SK-N-SH (cell line): ENCODE data around the gene PLIN4.

Source experiments
- EP300 ChIP-seq, 2 experiments: IDR thresholded peaks; 2 replicates each; pipeline versions ENCODE4 v1.4.0 to v1.6.1; 2012; ENCODE audit warnings: borderline replicate concordance in 1 of 2, low read depth in 1 of 2, low read length in 1 of 2
- JUND ChIP-seq: IDR thresholded peaks from 2 replicates; pipeline ENCODE4 v1.4.0; 2012
- MXI1 ChIP-seq: IDR thresholded peaks from 2 replicates; pipeline ENCODE4 v1.6.1; 2012; ENCODE audit warnings: mild to moderate bottlenecking, low read depth, low read length, improper control_type of control experiment
- NFIC ChIP-seq: IDR thresholded peaks from 2 replicates; pipeline ENCODE4 v1.4.0; 2012; ENCODE audit warnings: borderline replicate concordance
- POLR2AphosphoS5 ChIP-seq: IDR thresholded peaks from 2 replicates; pipeline ENCODE4 v1.6.1; 2012; ENCODE audit warnings: low read depth, low read length
- RAD21 ChIP-seq: IDR thresholded peaks from 2 replicates; pipeline ENCODE4 v1.6.1; 2012; ENCODE audit warnings: mild to moderate bottlenecking, low read length
- SIN3A ChIP-seq: IDR thresholded peaks from 2 replicates; pipeline ENCODE4 v1.6.1; 2012; ENCODE audit warnings: low read depth, mild to moderate bottlenecking, low read length, moderate library complexity, borderline replicate concordance
- SMC3 ChIP-seq: IDR thresholded peaks from 2 replicates; pipeline ENCODE4 v1.6.1; 2012; ENCODE audit warnings: low read depth, low read length, improper control_type of control experiment
- TF ChIP-seq, protein P1 (sequence below): fragments of 200-600 bp; sonication (generic); IDR thresholded peaks from 2 replicates; pipeline ENCODE4 v1.6.1; 2017; ENCODE audit warnings: antibody characterized with exemption, mild to moderate bottlenecking, moderate library complexity
- TF ChIP-seq, protein P2 (sequence below): fragments of 150-350 bp; IDR thresholded peaks from 2 replicates; pipeline ENCODE4 v1.6.1; 2017; ENCODE audit warnings: antibody characterized with exemption, low read length, low read depth, borderline replicate concordance
- TF ChIP-seq, protein P3 (sequence below): IDR thresholded peaks from 2 replicates; pipeline ENCODE4 v1.6.1; 2012; ENCODE audit warnings: mild to moderate bottlenecking, low read depth, low read length, moderate library complexity
- TF ChIP-seq, protein P4 (sequence below): IDR thresholded peaks from 2 replicates; pipeline ENCODE4 v1.4.0; 2012; ENCODE audit warnings: low read depth, borderline replicate concordance

DNA sequence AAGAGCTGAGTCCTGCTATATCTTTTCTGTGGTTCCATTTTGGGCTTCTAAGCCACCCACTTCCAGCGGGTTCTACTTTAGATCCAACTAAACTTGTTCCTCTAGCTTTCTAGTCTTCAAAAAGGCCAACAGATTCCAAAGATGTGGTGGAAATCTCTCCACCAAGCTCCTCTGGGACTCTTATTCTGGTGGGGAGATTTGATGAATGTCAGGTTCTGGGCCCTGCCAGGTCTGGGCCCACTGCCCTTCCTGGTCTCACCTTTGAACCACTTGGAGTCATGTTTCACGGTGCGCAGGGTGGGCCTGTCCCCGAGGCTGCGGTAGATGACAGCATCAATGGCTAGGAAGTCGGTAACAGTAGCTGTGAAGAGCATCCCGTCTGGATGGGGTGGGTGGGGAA is 36.4 kb upstream of the PLIN4 start:
- TF ChIP-seq EP300 (IDR thresholded peaks at IDR 0.05; ENCODE audit: borderline replicate concordance in 1 of 2, low read depth in 1 of 2, low read length in 1 of 2): no peak
- TF ChIP-seq, protein P1, sequence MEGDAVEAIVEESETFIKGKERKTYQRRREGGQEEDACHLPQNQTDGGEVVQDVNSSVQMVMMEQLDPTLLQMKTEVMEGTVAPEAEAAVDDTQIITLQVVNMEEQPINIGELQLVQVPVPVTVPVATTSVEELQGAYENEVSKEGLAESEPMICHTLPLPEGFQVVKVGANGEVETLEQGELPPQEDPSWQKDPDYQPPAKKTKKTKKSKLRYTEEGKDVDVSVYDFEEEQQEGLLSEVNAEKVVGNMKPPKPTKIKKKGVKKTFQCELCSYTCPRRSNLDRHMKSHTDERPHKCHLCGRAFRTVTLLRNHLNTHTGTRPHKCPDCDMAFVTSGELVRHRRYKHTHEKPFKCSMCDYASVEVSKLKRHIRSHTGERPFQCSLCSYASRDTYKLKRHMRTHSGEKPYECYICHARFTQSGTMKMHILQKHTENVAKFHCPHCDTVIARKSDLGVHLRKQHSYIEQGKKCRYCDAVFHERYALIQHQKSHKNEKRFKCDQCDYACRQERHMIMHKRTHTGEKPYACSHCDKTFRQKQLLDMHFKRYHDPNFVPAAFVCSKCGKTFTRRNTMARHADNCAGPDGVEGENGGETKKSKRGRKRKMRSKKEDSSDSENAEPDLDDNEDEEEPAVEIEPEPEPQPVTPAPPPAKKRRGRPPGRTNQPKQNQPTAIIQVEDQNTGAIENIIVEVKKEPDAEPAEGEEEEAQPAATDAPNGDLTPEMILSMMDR: no peak
- TF ChIP-seq SIN3A: no peak
- TF ChIP-seq, protein P2, sequence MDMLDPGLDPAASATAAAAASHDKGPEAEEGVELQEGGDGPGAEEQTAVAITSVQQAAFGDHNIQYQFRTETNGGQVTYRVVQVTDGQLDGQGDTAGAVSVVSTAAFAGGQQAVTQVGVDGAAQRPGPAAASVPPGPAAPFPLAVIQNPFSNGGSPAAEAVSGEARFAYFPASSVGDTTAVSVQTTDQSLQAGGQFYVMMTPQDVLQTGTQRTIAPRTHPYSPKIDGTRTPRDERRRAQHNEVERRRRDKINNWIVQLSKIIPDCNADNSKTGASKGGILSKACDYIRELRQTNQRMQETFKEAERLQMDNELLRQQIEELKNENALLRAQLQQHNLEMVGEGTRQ: no peak
- TF ChIP-seq JUND: no peak
- TF ChIP-seq, protein P3, sequence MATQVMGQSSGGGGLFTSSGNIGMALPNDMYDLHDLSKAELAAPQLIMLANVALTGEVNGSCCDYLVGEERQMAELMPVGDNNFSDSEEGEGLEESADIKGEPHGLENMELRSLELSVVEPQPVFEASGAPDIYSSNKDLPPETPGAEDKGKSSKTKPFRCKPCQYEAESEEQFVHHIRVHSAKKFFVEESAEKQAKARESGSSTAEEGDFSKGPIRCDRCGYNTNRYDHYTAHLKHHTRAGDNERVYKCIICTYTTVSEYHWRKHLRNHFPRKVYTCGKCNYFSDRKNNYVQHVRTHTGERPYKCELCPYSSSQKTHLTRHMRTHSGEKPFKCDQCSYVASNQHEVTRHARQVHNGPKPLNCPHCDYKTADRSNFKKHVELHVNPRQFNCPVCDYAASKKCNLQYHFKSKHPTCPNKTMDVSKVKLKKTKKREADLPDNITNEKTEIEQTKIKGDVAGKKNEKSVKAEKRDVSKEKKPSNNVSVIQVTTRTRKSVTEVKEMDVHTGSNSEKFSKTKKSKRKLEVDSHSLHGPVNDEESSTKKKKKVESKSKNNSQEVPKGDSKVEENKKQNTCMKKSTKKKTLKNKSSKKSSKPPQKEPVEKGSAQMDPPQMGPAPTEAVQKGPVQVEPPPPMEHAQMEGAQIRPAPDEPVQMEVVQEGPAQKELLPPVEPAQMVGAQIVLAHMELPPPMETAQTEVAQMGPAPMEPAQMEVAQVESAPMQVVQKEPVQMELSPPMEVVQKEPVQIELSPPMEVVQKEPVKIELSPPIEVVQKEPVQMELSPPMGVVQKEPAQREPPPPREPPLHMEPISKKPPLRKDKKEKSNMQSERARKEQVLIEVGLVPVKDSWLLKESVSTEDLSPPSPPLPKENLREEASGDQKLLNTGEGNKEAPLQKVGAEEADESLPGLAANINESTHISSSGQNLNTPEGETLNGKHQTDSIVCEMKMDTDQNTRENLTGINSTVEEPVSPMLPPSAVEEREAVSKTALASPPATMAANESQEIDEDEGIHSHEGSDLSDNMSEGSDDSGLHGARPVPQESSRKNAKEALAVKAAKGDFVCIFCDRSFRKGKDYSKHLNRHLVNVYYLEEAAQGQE: no peak
- no peak for TF ChIP-seq RAD21
- no peak for TF ChIP-seq POLR2AphosphoS5
- TF ChIP-seq, protein P4, sequence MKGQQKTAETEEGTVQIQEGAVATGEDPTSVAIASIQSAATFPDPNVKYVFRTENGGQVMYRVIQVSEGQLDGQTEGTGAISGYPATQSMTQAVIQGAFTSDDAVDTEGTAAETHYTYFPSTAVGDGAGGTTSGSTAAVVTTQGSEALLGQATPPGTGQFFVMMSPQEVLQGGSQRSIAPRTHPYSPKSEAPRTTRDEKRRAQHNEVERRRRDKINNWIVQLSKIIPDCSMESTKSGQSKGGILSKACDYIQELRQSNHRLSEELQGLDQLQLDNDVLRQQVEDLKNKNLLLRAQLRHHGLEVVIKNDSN: no peak
- no peak for TF ChIP-seq SMC3
- no peak for TF ChIP-seq MXI1
- no peak for TF ChIP-seq NFIC
